H1 (cell line): ENCODE results near the gene FGF4. TPM values are rescaled to one million over a fixed set of nuclear protein-coding genes. Genes with fewer than 3 reads are reported as not detected.
A peak's percentile ranks its signal among the peaks of the same experiment; 100 is the strongest.

Experiments used
- CTCF ChIA-PET: fragments of 300-600 bp; sonication (Branson Sonifier 250); formaldehyde crosslinking; loops from one replicate; lab custom pipeline; 2021; ENCODE audit not compliant: partially characterized antibody; lab: Charles Lee
- POLR2A ChIA-PET: fragments of 300-600 bp; sonication (Branson Sonifier 250); formaldehyde crosslinking; loops from one replicate; lab custom pipeline; 2021; ENCODE audit warnings: inconsistent platforms; ENCODE audit not compliant: partially characterized antibody; lab: Charles Lee
- DNase-seq, 2 experiments: peaks; one replicate each; pipeline versions ENCODE4 v3.0.0 to v3.0.0-alpha.2; 2010 to 2022; ENCODE audit warnings: low spot score in 2 of 2, low read depth in 1 of 2, mixed read lengths in 1 of 2
- FAIRE-seq: peaks from 2 replicates; lab custom pipeline; 2011; peaks lifted over from hg19 to GRCh38; lab: Jason Lieb, UNC
- H2AFZ ChIP-seq: 2 replicates; pipeline ENCODE4 v1.8.1; 2012; ENCODE audit warnings: low read length, inconsistent platforms
- H2AK5ac ChIP-seq: 2 replicates; pipeline ENCODE4 v1.6.1; 2013; ENCODE audit warnings: low read depth, low read length
- H2BK120ac ChIP-seq: replicated peaks from 2 replicates; pipeline ENCODE3; 2013; ENCODE audit warnings: low read depth, low read length, inconsistent platforms
- H2BK12ac ChIP-seq: 2 replicates; pipeline ENCODE4 v1.6.1; 2013; ENCODE audit warnings: low read depth, low read length
- H2BK15ac ChIP-seq: 2 replicates; pipeline ENCODE4 v1.6.1; 2013; ENCODE audit warnings: low read length
- H2BK20ac ChIP-seq: 2 replicates; pipeline ENCODE4 v1.6.1; 2013; ENCODE audit warnings: low read length
- H2BK5ac ChIP-seq: 2 replicates; pipeline ENCODE4 v1.6.1; 2013; ENCODE audit warnings: low read depth, low read length
- H3K14ac ChIP-seq: 2 replicates; pipeline ENCODE4 v1.6.1; 2013; ENCODE audit warnings: inconsistent platforms; ENCODE audit not compliant: insufficient read length
- H3K18ac ChIP-seq: 2 replicates; pipeline ENCODE4 v1.6.1; 2013; ENCODE audit warnings: low read length; ENCODE audit errors: extremely low read depth
- H3K23ac ChIP-seq: 2 replicates; pipeline ENCODE4 v1.6.1; 2013; ENCODE audit warnings: inconsistent platforms; ENCODE audit not compliant: insufficient read length
- H3K23me2 ChIP-seq: 2 replicates; pipeline ENCODE4 v1.6.1; 2013; ENCODE audit warnings: low read depth, low read length
- H3K27ac ChIP-seq: 2 replicates; pipeline ENCODE4 v1.6.1; 2011; ENCODE audit warnings: low read depth, low read length, inconsistent platforms
- H3K27me3 ChIP-seq, 4 experiments: replicated peaks in 1 of 4; 1 replicate in 1 of 4; 2 replicates in 3 of 4; pipeline versions ENCODE4 v1.6.1 to v1.8.1; 2011 to 2013; ENCODE audit warnings: low read length in 3 of 4, mild to moderate bottlenecking in 3 of 4, inconsistent platforms in 2 of 4, mixed read lengths in 2 of 4, moderate library complexity in 1 of 4; ENCODE audit not compliant: control insufficient read depth in 3 of 4, insufficient read depth in 3 of 4; ENCODE audit errors: extremely low read depth in 1 of 4
- H3K36me3 ChIP-seq, 4 experiments: 2 replicates each; pipeline versions ENCODE4 v1.6.1 to v1.8.1; 2011 to 2013; ENCODE audit warnings: mild to moderate bottlenecking in 4 of 4, low read length in 3 of 4, moderate library complexity in 2 of 4, control low read depth in 1 of 4, inconsistent platforms in 1 of 4; ENCODE audit not compliant: insufficient read depth in 4 of 4, control insufficient read depth in 2 of 4
- H3K4ac ChIP-seq: replicated peaks from 2 replicates; pipeline ENCODE3; 2013; ENCODE audit warnings: low read length, low read depth, mixed read lengths, inconsistent platforms; ENCODE audit not compliant: insufficient read length
- H3K4me1 ChIP-seq, 4 experiments: replicated peaks in 1 of 4; 1 replicate in 1 of 4; 2 replicates in 3 of 4; pipeline versions ENCODE4 v1.6.1 to v1.8.1; 2011 to 2013; ENCODE audit warnings: low read length in 3 of 4, inconsistent platforms in 2 of 4, mixed read lengths in 1 of 4; ENCODE audit not compliant: insufficient read depth in 4 of 4, control insufficient read depth in 3 of 4
- H3K4me2 ChIP-seq, 2 experiments: 2 replicates each; pipeline versions ENCODE4 v1.6.1 to v1.8.1; 2011 to 2013; ENCODE audit warnings: low read depth in 2 of 2, low read length in 2 of 2, control low read depth in 1 of 2, inconsistent platforms in 1 of 2, mild to moderate bottlenecking in 1 of 2; ENCODE audit not compliant: insufficient read depth in 1 of 2
- H3K4me3 ChIP-seq, 4 experiments: fragments of 200-600, 300-600 bp in 1 of 4; sonication (generic), shearing (Covaris generic), sonication (Bioruptor Twin) in 1 of 4; 2 replicates each; pipeline versions ENCODE4 v1.5.1 to v1.8.1; 2011 to 2016; ENCODE audit warnings: low read length in 4 of 4, low read depth in 3 of 4, control low read depth in 2 of 4, inconsistent platforms in 2 of 4, mild to moderate bottlenecking in 2 of 4, mixed read lengths in 1 of 4, moderate library complexity in 1 of 4; ENCODE audit not compliant: insufficient read depth in 2 of 4; ENCODE audit errors: extremely low read depth in 1 of 4
- H3K56ac ChIP-seq: replicated peaks from 2 replicates; pipeline ENCODE3; 2013; ENCODE audit warnings: low read depth, mild to moderate bottlenecking, mixed read lengths, low read length, inconsistent platforms; ENCODE audit not compliant: insufficient read length
- H3K79me1 ChIP-seq: 2 replicates; pipeline ENCODE4 v1.6.1; 2013; ENCODE audit warnings: low read depth, low read length, control low read depth
- H3K79me2 ChIP-seq, 2 experiments: 2 replicates each; pipeline versions ENCODE4 v1.6.1 to v1.8.1; 2012 to 2013; ENCODE audit warnings: low read length in 2 of 2, mild to moderate bottlenecking in 2 of 2, inconsistent platforms in 1 of 2; ENCODE audit not compliant: insufficient read depth in 2 of 2, control insufficient read depth in 1 of 2
- H3K9ac ChIP-seq, 4 experiments: replicated peaks in 1 of 4; 1 replicate in 1 of 4; 2 replicates in 3 of 4; pipeline versions ENCODE4 v1.6.1 to v1.8.1; 2011 to 2013; ENCODE audit warnings: low read depth in 3 of 4, low read length in 3 of 4, control low read depth in 2 of 4, mild to moderate bottlenecking in 2 of 4, moderate library complexity in 2 of 4, inconsistent platforms in 1 of 4; ENCODE audit errors: extremely low read depth in 1 of 4
- H3K9me3 ChIP-seq, 2 experiments: 2 replicates each; pipeline versions ENCODE4 v1.6.1 to v1.8.1; 2012 to 2013; ENCODE audit warnings: mild to moderate bottlenecking in 2 of 2, moderate library complexity in 2 of 2, control low read depth in 1 of 2, inconsistent platforms in 1 of 2, low read depth in 1 of 2, low read length in 1 of 2, mixed read lengths in 1 of 2; ENCODE audit not compliant: insufficient read depth in 2 of 2
- H4K20me1 ChIP-seq, 2 experiments: replicated peaks in 1 of 2; 2 replicates each; pipeline versions ENCODE3 to v1.8.1; 2011 to 2013; ENCODE audit warnings: inconsistent platforms in 2 of 2, low read length in 2 of 2, mild to moderate bottlenecking in 1 of 2; ENCODE audit not compliant: insufficient read depth in 2 of 2, control insufficient read depth in 1 of 2
- H4K5ac ChIP-seq: 2 replicates; pipeline ENCODE4 v1.6.1; 2013; ENCODE audit warnings: low read length, low read depth, mixed read lengths, inconsistent platforms; ENCODE audit not compliant: insufficient read length
- H4K8ac ChIP-seq: 2 replicates; pipeline ENCODE4 v1.8.0; 2013; ENCODE audit warnings: mild to moderate bottlenecking, moderate library complexity, low read length, inconsistent platforms; ENCODE audit not compliant: insufficient read depth; ENCODE audit errors: extremely low read depth
- H4K91ac ChIP-seq: replicated peaks from 2 replicates; pipeline ENCODE3; 2013; ENCODE audit warnings: low read length, mixed read lengths, inconsistent platforms; ENCODE audit not compliant: insufficient read length
- E2F6 ChIP-seq: IDR thresholded peaks from 2 replicates; pipeline ENCODE4 v1.6.1; 2012; ENCODE audit warnings: inconsistent platforms
- KDM1A ChIP-seq: fragments of 200-600, 300-600 bp; sonication (generic); IDR thresholded peaks from 2 replicates; pipeline ENCODE4 v1.7.1; 2016; ENCODE audit warnings: mild to moderate bottlenecking, low read length, borderline replicate concordance
- POLR2A ChIP-seq, 2 experiments: IDR thresholded peaks; 1 replicate in 1 of 2; 2 replicates in 1 of 2; pipeline ENCODE4 v1.6.1; 2011; ENCODE audit warnings: low read depth in 2 of 2, low read length in 2 of 2, mild to moderate bottlenecking in 2 of 2; ENCODE audit errors: control extremely low read depth in 1 of 2
- YY1 ChIP-seq: IDR thresholded peaks from 2 replicates; pipeline ENCODE4 v1.6.1; 2011; ENCODE audit warnings: low read depth, mild to moderate bottlenecking, low read length
- WGBS, 2 experiments: shearing (Covaris generic) in 1 of 2; methylation state at CpG; one replicate each; pipeline versions ENCODE4 v1.1.6 to v1.1.7; 2013 to 2015; ENCODE audit warnings: low lambda C conversion rate in 2 of 2, mixed read lengths in 2 of 2, inconsistent platforms in 1 of 2, low coverage in 1 of 2, missing lambda C conversion rate in 1 of 2; ENCODE audit not compliant: insufficient replicate concordance in 2 of 2, insufficient coverage in 1 of 2, insufficient read length in 1 of 2; ENCODE audit errors: extremely low coverage in 1 of 2, missing lambda C conversion rate in 1 of 2; 5-methylcytosine and 5-hydroxymethylcytosine counted together
- polyA plus RNA-seq, 7 experiments: library from polyadenylated mRNA; depleted of rRNA in 3 of 7; stranded (reverse) in 5 of 7; unstranded in 2 of 7; fragments of >200 nt in 5 of 7; fragments of 200-250 nt in 2 of 7; gene quantifications; 1 replicate in 5 of 7; 2 replicates in 1 of 7; 4 replicates in 1 of 7; pipeline versions ENCODE4 v1.2.1 to v1.2.3, GENCODE V29; 2011 to 2013; ENCODE audit warnings: missing spikeins in 2 of 7, mixed read lengths in 2 of 7
- total RNA-seq: library from RNA; stranded (reverse); fragmentation: NEBNext Ultra II Directional; extraction: Animal tissue kit (Norgen Biotek cat#: 25700); gene quantifications from 2 replicates; pipeline ENCODE4 v1.2.1, GENCODE V29; 2021

FGF4 gene
- total and polyA plus RNA-seq, 2 of the 8 experiments (the other 6 are each of a cell fraction or from before 2014, with no cell fraction given) = 0.57 to 2.0 TPM

GRCh38 chr11:69797737-69798528 is 22.8 kb upstream of the FGF4 start:
- FAIRE-seq = no peak
- H3K79me2 ChIP-seq = no peaks in the 10 kb centered on the region
- no peak overlapping the region for H2BK20ac ChIP-seq
- H3K4me2 ChIP-seq = no peak overlapping the region
- no peak overlapping the region for H2AFZ ChIP-seq
- no peaks in the 10 kb centered on the region for H3K79me1 ChIP-seq
- TF ChIP-seq KDM1A (peak; percentile 36; the same call in 1 of the 2 replicates), POLR2A (IDR thresholded peaks at IDR 0.05; ENCODE audit: control extremely low read depth in 1 of 2, low read depth in 2 of 2, low read length in 2 of 2) (no peak), YY1 (no peak), E2F6 (peak; percentile 50; the same call in 1 of the 2 replicates)
- TF ChIP-seq, all 59 proteins: peak for 2
- Histone ChIP-seq H4K8ac (no peak overlapping the region), H3K27me3 (no peaks in the 10 kb centered on the region; a peak in 1 of 7 replicates), H2BK5ac (no peak overlapping the region), H3K4ac (no peak overlapping the region), H3K14ac (no peak overlapping the region), H4K91ac (no peak overlapping the region), H3K23ac (no peak overlapping the region), H4K5ac (no peak overlapping the region), H3K4me3 (no peak overlapping the region), H3K27ac (no peak overlapping the region; the same call in 1 of the 2 replicates), H3K56ac (no peak overlapping the region), H4K20me1 (no peaks in the 10 kb centered on the region), H2AK5ac (no peak overlapping the region), H3K4me1 (peaks cover 0 to 5% (median 0%) of the 10 kb centered on the region in 4 experiments; a peak in 3 of 7 replicates), H2BK120ac (no peak overlapping the region), H2BK12ac (no peak overlapping the region), H3K9me3 (peaks cover 4 to 5% of the 10 kb centered on the region in 2 experiments; a peak in 3 of 4 replicates), H3K18ac (no peak overlapping the region), H3K9ac (no peak overlapping the region), H2BK15ac (peak overlapping the region; percentile 19; the same call in 1 of the 2 replicates), H3K36me3 (no peaks in the 10 kb centered on the region), H3K23me2 (no peaks in the 10 kb centered on the region)
- 88% methylated on average over 13 of the region's 14 CpGs; no CpG with 5 or more reads in 1 of the 2 experiments for WGBS, 2 experiments
- POLR2A ChIA-PET = interaction anchor here (0.7 to 1.3 kb wide), 6 partner anchors 11 to 97 kb away, joined by 3 to 6 read pairs (median 3); partner anchors contain the start of gene FGF19
- DNase-seq = no peak
- CTCF ChIA-PET = interaction anchor here (0.6 to 9.5 kb wide), 28 partner anchors 9 to 1038 kb away, joined by 3 to 197 read pairs (median 3); partner anchors contain the start of genes FGF4 and LTO1
